HG03520 (cell line): ENCODE results near the gene DERA.
"Not testable (repeated sequence)": the region's sequence is repeated elsewhere in the genome, so short reads cannot be mapped to it uniquely, and the experiment has no call there.

Source experiments
- ATAC-seq: cut with Tn5 transposase; IDR thresholded peaks from one replicate; pipeline ENCODE4 v1.9.1; 2021; ENCODE audit warnings: mild to moderate bottlenecking, moderate library complexity; ENCODE audit not compliant: unreplicated experiment

Gene DERA

DNA sequence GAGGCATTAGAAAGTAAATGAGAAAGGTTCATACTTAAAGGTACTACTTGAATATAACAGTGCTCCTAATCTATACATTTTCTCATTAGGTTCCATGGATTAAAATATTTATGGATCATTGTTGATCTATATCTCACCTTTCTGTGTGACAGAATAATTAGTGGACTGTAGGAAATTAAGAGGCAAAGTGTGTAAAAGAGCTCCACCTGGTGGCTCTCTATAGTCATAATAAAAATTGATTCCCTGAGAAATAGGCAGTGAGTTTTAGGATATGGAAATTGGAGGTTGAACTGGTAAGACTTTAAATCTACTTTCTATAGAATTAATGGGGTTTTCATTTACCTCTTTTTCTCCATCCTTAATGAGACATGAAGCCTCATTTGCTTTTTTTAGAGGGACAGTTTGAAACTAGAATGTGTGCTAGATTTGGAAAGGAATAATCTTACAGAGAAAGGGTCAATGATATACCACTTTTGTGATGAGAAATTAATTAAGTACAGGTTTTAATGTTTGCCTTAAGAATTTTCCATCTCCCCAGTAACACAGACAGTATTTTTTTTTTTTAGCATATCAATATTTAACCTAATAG, 11.8 kb upstream of the DERA start:
- ATAC-seq: peak; percentile 64

DNA sequence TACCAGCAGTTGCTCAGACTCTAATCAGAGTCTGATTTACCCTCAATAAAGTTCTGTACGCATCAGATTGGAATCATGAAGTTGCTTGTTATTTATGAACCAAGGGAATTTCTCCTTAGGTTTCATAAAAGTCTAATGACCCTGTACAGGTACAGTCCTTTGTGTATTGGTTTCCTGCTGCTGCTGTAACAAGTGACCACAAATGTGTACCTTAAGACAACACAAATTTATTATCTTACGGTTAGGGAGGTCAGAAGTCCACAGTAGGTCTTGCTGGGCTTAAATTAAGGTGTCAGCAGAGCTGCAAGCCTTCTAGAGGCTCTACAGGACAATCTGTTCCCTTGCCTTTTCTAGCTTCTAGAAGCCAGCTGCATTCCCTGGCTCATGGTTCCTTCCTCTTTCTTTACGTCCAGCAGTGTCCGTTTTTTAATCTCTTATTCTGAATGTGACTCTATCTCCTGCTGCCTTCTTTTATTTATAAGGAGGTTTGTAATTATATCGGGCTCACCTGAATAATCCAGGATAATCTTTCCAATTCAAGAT, 6.7 kb upstream of the DERA start:
- no peak for ATAC-seq

DNA sequence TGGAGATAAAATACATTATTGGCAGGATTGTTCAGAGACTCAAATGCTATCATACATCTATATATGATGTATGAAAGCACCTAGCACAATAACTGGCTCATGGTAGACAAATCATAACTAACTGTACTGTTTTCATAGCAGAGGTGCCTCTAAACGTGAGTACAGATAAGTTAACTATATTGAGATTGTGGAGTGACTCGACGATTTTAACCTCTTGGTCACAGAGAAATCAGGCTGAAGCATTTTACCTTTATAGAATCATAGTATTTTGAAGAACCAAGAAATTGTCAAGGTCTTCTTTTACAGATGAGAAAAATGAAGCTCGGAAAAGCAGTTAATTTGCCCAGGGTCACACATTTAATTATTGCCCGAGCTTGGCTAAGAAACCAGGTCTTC, 666 bp upstream of the DERA start:
- no peak for ATAC-seq

DNA sequence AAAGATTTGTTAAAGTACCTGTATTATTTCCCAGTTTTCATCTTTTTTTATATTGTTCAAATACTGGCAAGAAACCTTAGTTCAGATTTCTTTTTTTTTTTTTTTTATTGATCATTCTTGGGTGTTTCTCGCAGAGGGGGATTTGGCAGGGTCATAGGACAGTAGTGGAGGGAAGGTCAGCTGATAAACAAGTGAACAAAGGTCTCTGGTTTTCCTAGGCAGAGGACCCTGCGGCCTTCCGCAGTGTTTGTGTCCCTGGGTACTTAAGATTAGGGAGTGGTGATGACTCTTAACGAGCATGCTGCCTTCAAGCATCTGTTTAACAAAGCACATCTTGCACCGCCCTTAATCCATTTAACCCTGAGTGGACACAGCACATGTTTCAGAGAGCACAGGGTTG, 799 bp downstream of the DERA start:
- ATAC-seq: not testable (repeated sequence)

DNA sequence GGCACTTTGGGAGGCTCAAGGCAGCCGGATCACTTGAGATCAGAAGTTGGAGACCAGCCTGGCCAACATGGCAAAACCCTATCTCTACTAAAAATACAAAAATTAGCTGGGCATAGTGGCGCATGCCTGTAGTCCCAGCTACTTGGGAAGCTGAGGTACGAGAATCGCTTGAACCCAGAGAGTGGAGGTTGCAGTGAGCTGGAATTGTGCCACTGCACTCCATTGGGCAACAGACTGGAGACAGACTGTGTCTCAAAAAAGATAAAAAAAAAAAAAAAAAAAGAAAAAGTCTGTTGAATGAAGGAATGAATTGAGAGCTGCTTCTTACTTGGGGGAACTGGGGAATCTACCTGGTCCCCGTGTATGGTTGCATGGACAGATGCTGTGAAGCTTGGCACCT, 3.0 kb downstream of the DERA start:
- not testable (repeated sequence) for ATAC-seq

DNA sequence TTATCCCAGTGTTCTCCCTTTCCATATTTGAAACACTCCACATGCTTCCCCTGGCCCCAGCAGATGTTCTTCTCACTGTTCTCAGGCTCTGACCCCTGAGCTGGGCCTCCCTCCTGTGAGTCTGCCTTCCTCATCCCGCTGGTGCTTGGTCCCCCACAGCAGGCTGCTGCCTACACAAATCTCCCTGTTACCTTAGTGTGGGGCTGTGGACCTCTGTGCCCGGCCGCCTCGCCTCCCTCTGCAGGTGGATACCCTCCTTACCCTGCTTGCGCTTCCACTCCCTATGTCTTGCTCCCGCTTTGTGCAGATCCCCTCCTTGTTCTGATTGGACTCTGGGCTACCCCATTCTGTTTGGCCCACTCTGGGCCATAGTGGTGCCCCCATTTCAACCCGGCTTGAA, 6.9 kb downstream of the DERA start:
- ATAC-seq: no peak

DNA sequence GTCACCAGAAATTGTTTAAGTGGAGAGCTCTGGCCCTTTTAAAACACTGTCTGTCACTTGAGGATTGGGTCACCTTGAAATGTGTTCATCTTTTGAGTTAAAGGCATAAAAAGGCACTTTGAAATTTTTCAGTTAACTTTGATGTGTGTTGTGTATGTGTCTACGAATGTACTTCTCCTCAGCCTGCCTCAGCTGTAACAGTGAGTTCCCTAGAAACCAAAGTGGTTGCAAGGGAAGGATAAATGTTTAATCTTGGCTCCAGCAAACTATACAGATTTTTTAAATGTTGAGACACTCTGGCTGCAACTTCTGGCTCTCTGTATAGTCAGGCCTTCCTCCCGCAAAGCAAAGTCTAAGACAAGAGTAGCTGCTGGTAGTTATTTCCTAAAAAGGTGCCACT, 8.3 kb downstream of the DERA start:
- no peak for ATAC-seq

DNA sequence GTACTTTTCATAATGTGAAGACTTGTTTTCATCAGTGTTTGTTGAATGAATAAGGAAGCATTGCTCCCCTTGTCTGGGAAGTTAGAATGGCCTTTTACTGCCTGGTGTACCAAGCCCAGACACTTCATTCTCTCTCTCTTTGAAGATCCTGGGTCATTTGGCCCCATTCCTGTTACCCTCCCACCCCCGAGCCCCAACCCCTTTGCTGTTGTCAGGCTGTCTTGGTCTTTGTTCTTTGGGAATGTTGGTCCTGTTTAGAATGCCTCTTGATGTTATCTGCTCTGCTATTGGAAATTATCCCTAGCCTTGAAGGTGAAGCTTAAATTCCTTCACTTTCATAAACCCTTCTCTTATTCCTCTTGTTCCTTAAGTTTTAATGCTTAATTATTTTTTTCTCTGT, 13.8 kb downstream of the DERA start:
- no peak for ATAC-seq

DNA sequence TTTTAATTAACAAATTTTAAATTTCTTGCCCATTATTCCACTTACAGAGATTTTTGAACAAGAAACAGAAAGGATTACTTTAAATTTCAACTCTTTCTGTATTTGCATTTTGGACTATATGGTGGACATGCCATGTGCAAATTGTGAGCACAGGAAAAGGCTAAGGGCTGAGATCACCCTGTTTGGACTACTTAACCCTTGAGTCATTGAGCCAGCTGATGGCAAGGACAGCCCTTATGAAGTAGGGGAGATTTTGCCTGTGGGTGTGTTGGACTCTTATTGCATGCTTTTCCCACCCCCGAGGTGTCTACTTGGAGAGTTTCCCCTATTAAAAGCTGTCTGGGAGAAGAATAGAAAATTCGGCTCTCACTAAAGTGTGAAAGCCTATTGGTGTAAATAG, 17.2 kb downstream of the DERA start:
- ATAC-seq: no peak

DNA sequence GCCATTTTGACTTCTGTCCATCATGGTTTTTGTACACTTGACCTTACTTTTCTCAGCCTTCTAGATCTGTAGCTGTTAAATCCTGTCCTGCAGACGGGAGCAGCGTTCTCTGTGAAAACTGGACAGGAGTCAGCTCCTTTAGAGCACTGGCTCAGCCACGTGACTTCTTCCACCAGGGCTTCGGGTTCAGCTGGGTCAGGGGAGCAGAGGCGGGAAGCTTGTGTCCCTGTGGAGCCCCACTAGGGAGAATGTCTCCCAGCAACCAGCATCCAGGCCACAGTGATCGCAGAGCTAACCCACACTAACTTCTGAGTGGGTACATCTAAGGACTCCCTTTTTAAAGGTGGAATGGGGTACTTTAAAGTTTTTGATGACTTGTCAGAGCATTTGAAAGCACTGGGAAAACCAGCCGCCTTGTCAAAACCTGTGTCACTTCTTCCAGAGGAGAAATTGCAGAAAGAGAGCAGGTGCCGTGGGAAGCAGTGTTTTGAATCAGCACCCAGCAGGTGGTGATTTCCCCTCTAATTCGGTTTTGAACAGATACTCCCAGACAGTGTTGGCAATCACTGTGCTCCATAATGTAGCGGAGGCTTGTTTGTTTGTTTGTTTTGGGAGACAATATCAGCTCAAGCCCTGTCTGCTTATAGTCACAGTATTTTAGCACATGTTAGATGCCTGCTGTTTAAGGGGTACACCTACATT, 17.9 kb downstream of the DERA start:
- no peak for ATAC-seq

DNA sequence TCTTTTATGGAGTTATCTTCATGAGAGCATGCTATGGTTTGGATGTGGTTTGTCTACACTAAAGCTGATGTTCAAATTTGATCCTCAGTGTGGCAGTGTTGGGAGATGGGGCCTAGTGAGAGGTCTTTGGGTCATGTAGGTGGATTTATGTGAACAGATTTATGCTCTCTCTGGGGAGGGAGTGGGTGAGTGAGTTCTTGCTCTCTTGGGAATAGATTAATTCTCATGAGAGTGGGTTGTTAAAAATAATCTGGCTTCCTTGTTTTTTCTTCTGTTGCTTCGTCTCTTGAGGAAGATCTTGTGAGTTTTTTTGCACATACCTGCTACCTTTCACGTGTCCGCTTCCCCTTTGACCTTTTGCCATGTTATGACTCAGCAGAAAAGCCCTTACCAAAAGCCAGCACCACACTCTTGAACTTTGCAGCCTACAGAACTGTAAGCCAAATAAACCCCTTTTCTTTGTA, 20.5 kb downstream of the DERA start:
- peak; percentile 72 for ATAC-seq

DNA sequence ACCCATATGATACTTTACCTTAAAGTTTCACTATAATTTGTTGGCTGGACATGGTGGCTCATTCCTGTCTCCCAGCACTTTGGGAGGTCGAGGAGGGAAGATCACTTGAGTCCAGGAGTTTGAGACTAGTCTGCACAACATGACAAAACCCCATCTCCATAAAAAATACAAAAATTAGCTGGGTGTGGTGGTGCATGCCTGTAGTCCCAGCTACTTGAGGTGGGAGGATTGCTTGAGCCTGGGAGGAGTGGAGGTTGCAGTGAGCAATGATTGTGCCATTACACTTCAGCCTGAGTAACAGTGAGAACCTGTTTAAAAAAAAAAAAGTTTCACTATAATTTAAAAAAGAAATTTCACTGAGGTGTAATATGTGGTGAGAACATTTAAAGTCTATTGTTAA, 21.2 kb downstream of the DERA start:
- no peak for ATAC-seq

DNA sequence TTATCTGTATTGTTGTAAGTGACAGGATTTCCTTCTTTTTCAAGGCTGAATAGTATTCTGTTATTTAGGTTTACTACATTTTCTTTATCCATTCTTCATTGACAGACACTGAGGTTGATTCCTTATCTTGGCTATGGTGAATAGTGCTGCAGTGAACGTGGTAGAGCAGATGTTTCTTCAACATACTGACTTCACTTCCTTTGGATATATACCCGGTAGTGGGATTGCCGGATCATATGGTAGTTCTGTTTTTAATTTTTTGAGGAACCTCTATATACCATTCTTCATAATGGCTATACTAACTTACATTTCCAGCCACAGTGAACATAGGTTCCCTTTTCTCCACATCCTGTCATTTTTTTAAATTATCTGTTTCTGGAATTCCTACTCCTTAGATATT, 21.8 kb downstream of the DERA start:
- no peak for ATAC-seq

DNA sequence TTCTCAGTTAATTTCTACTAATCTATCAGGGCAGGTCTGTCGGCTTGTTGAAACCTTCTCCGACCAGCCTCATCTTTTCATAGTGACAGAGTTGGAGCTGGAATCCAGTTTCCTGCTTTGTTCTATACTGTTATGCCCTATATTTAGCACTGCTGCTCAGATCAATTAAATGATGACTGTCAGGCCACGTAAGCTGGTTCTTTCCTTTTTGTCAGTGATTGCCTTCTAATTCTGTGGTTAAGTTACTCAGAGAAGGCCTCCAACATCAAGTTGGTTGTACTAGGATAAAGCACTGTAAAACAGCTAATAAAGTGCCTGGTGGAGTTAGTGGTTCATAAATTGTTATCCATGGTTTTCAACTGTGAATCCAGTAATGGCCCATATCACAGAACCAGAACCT, 22.6 kb downstream of the DERA start:
- ATAC-seq: no peak

DNA sequence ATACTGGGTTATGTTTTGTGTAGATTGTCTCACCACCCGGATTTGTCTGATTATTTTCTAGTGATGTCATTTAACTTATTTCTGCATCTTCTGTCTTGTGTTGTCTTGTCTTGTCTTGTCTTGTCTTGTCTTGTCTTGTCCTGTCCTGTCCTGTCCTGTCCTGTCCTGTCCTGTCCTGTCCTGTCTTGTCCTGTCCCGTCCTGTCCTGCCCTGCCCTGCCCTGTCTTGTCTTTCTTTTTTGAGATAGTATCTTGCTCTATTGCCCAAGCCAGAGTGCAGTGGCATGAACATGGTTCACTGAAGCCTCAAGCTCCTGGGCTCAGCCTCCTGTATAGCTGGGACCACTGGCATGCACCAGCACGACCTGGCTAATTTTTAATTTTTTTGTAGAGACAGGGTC, 25.6 kb downstream of the DERA start:
- ATAC-seq: no peak

DNA sequence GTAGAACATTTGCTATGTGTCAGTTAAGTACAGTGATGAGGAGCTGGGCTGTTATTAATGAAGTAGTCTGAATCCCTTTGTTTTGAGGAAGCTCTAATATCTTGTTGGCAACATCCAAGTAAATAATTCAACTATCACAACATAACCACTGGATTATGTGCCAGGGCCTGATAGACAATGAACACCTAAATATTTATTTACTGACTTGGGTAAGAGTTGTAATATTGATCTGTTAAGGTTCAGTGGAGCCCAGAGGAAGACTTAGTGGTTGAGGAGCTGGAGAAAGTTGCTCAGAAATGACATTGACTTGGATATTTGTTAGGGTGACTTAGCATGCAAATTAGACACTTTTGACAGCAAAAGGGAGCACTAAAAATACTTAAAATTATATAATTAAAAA, 26.8 kb downstream of the DERA start:
- ATAC-seq: no peak

DNA sequence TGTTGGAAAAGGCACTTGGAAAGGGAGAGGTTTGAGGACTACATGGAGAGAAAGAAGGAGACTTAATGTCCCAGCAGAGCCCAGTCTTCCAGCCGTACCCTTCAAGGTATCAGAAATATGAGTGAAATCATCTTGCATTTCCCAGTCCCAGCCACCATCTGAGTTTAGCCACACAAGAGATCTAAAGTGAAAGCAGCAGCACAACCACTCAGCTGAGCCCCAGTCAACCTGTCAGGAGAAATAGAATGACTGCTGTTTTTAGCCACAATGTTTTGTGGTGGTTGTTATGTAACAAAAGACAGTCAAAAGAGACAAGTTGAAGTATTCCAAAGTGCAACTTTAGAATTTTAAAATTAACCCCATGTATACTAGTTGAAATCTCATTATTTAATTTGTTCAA, 28.0 kb downstream of the DERA start:
- ATAC-seq: no peak

DNA sequence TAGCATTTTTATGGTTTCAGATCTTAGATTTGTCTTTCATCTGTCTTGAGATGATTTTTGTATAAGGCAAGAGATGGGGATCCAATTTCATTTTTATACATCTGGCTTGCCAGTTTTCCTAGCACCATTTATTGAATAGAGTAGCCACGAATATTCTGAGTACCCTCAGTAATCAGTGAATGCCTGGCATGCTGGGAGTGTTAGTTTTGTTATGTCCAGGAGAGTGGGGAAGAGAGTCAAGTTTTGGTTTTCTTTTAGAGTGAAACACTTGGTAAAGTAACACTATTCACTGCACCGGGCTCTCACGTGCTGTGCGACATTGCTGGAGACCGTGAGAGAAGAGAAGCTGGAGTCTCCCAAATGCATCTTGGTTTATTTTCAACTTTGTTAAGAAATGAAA, 31.3 kb downstream of the DERA start:
- ATAC-seq: no peak

DNA sequence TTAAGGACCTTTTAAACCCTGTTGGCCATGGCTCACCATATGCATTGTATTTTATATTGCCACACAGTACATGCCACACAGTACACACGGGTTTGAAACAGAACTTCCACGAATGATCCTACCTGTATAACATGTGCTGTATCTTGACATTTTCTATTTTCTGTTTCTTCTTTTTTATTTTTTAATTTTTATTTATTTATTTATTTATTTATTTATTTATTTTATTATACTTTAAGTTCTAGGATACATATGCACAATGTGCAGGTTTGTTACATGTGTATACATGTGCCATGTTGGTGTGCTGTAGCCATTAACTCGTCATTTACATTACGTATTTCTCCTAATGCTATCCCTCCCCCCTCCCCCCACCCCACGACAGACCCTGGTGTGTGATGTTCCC, 32.4 kb downstream of the DERA start:
- ATAC-seq: not testable (repeated sequence)

DNA sequence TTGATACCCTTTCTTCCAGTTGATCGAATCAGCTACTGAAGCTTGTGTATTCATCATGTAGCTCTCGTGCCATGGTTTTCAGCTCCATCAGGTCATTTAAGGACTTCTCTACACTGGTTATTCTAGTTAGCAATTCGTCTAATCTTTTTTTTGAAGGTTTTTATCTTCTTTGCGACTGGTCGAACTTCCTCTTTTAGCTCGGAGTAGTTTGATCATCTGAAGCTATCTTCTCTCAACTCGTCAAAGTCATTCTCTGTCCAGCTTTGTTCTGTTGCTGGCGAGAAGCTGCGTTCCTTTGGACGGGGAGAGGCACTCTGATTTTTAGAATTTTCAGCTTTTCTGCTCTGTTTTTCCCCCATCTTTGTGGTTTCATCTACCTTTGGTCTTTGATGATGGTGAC, 37.3 kb downstream of the DERA start:
- not testable (repeated sequence) for ATAC-seq

DNA sequence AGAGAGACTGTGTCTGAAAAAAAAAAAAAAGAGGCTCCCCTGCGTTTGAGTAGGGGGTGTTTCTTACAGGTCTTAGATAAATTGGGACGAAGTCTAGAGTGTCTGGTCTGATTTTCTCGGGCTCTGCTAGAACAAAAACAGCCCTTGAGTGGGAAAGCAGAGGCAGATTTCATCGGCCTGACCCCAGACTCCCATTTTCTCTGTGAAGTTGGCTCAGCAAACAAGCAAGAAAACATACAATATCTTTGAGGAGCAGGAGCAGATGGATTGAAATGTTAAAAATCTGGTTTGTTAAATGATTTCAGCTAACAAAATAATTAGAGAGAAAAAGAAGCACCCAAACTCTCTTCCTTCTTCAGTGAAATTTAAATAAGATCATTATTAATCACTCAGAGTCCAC, 44.1 kb downstream of the DERA start:
- no peak for ATAC-seq

DNA sequence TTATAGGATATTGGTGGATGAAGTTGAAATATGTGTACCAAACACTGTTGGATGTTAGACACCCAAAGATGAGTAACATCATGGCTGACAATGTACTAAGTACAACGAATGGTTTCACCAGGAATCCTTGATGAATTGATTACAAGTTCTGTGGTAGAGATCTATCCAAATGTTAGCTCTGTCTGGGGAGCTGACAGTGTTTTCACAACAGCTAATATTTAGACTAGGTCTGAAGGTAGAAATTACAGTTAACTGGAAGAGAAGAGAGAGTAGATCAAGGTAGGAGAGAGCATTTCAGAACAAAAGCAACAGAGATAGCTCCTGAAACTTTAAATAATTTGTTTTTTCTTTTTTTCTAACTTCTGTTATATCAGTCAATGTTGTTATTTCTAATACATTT, 44.9 kb downstream of the DERA start:
- no peak for ATAC-seq
